HG03575 (cell line): ENCODE data around the gene NDUFC1.

Experiments
- ATAC-seq: cut with Tn5 transposase; IDR thresholded peaks from one replicate; pipeline ENCODE4 v1.9.1; 2021; ENCODE audit not compliant: unreplicated experiment, insufficient number of reproducible peaks, low FRiP score; ENCODE audit errors: extremely low read depth

NDUFC1 gene

DNA sequence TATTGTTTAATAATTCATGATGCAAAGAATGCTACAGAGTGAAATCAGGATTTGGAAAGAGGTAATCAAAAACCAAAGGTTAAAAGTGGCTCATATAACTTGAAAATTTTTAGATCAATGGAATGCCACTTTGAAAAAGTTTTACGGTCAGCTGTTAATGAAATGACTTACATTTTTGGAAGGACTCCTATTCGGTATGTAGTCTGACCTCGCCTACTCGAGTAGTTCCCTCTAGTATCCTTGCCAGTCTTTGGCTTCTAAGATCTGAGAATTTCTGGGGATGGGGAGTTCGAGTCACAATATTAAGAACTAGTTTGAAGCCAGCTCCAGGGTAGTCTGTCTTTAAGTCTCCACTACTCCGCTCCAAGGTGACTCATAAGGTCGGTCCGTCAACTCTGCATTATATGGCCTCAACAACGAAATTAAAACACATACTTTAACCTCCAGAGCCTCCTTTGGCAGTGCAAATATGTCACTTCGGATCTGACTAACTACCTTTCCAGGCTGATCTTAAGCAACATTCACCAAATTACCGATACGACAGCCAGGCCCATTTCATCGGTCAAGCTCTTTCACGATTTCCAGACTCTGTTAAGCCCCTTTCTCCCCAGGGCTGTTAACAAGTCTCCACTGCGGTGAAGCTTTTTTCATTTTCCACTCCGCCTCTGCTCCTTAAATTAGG lies 1.7 kb downstream of the NDUFC1 start:
- no peak for ATAC-seq

DNA sequence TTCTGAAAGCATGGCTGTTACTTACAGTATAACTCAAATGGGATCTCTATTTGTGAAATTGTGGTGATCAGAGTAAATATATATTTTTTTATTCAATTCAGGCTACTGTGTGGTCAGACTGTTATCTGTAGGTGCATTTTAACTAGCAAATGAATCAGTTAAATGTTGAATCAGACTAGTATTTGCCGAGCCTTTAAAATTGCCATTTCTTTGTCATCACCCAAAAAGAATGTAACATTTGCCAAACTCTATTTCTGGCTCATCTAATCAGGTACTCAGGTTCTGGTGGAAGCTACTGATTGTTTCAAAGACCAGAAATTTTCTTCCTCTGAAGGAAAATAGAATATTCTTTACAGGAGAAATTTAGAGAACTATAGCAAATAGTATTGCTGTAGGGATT lies 2.7 kb downstream of the NDUFC1 start:
- no peak for ATAC-seq

DNA sequence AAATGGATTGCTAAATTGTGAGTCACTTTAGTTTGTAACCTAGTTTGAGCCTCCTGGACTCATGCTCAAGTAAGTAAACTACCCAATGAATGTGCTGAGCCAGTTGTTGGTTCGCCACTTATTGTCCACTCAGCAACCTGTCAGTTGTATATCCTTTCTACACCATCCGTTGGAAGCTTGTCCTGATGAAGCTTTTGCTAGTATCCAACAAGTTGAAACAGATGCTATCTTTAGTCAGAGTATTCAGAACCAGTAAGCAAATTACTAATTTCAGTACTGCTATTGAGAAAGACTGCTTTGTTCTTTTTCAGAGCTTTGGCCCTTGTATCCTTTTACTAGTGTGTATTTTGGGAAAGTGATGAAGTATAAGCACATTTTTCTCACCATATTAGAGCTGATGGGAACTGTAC lies 5.3 kb downstream of the NDUFC1 start:
- no peak for ATAC-seq

DNA sequence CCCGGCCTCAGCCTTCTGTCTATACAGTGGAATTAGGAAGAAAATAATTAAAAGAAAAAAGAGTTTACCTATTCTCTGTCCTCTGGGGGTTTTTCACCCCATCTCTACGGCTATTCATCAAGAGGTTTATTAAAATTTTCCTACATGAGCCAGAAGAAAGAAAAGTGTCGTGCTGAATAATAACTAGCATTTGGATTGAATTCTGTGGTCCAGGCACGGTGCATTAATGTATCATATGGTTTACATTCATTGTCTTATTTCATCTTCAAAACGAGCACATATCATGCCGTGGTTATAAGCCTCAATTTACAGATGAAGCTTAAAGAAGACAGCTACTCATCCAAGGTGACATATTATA lies 6.4 kb downstream of the NDUFC1 start:
- no peak for ATAC-seq

DNA sequence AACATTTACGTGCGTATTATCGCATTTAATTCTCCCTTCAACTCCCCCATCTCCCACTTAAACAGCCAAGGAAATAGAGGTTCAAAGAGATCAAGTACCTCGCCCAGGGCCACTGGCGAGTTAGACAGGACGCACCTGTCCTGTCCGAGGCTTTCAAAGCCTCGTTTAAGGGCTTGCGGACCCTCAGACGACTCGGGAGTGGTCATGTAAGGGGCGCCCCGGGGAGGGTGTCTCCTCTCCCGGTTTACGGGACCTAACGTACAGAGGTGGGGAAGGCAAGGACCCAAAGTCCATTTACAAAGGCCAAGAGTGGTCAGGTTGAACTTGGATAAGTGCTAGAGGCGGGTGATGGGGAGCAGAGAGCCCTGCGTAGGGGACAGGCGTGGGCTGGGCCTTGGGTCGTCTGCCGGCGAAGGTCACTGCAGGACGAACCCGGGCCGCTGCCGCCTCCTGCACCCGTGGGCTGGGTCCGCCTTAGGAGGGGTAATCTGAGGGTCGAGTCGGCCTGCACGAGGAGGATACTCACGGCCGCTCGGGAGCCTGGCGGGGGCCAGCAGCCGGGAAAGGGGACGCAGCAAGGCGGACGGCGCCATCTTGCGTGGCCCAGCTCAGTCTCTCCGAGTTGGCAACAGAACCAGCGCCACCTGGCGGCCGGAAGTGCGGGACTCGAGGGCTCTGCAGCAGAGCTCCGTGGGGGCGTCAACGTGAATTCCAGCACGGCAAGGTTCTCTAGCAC lies 6.9 kb downstream of the NDUFC1 start:
- peak; percentile 62 for ATAC-seq

DNA sequence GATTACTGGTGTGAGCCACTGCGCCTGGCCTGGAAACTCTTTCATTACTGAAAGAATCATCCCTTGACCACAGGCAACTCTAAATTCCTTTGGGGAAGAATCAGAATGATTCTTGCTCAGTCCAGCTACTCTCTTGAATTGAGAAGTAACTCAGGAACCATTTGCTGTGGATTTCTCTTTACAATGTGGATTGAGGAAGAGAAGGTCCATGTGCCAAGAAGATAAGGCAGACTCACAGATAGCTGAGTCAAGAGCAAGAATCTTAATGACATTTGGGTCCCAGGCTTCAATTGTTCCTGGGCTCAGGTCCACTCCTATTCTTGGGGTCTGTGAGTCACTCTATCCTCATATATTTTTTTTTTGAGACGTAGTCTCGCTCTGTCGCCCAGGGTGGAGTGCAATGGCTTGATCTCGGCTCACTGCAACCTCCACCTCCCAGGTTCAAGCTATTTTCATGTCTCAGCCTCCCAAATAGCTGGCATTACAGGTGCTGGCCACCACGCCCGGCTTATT lies 16.0 kb downstream of the NDUFC1 start:
- ATAC-seq = no peak

DNA sequence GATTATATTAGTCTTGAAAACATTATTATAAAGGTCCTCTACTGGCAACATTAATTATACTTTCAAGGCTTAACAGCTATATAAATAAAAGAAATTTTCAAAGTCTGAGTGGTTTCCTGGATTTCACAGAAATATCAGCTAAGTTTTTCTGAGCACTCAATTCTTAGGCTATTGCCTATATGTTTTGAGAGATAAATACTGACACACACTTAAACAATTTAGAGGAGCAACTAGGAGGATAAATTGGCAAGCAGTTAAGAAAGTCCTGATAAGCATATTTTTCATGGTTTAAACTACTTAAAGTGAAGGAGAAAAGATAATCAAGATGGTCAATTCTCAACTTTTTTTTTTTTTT lies 19.6 kb downstream of the NDUFC1 start:
- no peak for ATAC-seq

DNA sequence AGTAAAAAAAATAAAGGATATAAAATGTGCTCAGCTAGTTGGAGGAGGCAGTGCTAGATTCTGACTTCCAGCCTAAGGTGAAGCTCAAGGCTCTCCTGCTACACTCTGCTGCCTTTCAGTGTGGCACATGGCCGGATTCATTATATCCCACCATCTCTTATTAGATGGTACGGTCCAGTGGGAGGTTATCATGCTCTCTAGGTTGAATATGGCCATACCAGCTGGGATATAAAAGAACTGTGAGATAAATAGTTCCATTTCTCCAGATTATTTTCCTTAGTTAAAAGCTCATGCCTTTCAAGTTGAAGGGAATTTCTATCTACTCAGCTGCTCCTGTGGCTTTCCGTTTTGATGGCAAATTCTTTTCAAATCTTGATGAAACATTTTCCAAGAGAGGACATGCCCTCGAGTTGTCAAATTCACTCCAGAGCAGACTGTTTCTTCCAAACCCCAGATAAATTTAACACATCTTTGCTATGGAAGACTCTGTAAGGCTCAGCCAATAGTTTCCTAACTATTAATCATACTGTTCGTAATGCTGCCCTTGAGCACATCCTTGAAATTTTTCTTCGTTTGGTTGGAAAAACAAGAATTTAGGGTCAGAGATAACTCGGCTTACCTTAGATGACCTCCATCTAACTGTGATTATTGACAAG lies 20.1 kb downstream of the NDUFC1 start:
- ATAC-seq = no peak

DNA sequence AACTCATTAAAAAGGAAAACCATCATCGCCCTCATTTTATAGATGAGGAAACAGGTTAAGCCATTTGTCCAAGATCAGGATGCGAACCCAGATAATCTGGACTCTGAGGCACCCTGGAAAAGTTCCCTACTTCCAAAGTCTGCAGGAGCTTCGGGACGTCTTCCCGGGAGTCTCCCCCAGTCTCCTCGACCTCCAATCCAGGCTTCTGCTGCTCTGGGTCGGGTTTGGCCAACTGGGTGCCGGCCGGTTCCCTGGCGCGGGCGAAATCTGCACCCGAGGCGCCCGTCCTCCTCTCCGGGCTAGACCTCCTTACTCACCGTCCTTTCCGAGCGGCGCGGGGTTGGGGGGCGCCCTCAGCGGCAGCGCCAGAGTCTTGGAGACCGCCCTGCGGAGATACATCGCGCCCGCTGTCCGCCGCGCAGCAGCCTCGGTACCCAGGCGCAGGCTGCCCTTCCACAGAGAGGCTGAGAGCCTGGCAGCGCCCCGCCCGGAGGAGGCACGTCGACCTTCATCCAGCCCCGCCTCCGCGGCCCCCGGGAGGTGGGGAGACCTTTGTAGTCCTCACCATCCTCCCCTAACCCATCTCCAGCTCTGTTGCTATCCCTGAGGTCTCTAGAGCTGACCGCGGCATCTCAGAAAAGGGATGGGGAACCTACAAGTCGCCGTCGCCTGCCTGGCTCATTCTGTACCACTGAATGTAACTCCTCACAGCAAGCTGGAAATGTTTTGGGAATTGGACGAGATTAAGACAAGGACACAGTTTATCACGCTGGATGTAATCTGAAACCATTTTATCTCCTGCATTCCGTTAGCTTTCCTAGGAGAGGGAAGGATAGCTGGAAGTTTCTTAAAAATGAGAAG lies 22.3 kb downstream of the NDUFC1 start, which contains the start of gene MGARP:
TSS of gene MGARP (minus strand) at position 466 of the 861 bp plus-strand sequence. CDS start at position 399, 67 bp downstream.
- ATAC-seq = no peak

DNA sequence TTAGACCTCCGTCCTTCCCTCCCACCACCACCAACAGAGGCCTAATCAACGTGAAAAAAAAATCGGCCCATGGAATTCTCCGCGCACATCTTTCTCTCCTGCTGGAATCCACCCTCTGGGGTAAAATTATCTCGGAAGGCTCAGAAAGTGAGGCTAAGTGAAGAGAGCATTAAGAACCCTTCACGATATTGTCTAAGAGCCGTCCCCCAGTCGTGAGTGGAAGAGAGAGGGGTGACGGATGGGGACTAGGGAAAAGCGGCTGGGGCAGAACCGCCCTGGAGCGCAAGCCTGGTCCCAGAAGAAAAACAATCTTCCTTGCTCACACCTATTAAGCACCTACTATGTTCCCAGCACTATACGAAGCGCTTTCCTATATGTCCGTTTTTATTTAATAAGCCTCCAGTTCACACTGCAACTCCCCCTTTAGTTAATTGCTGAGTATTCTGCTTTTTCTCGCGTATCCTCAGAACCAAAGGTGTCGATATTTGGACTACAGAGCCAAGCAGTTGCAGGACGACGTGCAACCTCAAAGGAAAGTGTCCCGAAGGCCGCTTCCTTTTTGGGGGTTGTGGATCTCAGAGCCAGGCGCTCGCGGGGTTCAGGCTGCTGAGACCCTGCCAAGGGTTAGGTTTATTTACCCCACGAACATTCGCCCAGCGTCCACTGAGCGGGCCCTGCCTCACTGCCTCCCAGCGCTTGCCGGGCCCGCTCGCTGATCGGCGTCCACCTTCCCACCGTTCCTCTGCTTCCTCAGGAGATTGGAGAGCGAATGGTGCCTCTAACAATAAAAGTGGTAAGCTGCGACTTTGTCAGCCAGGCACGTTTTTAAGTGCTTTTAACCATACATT lies 23.1 kb downstream of the NDUFC1 start:
- ATAC-seq = no peak

DNA sequence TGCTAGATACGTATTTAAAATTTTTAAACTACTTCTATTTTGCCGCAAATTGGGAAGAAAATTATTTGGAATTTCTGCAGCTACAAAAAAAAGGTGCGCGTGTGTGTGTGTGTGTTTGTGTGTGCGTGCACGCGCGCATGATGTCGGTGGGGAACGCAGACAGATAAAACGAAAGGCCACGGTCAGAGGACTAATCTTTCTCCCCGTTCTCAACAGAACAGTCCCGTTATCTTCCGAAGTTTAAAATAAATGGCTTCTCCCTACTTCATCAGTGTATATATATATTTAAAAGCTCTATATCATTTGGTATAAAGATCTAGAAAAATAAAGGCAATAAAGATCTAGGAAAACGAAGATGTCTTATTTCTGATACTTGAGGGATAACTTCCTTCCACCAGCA lies 23.8 kb downstream of the NDUFC1 start:
- ATAC-seq = no peak

DNA sequence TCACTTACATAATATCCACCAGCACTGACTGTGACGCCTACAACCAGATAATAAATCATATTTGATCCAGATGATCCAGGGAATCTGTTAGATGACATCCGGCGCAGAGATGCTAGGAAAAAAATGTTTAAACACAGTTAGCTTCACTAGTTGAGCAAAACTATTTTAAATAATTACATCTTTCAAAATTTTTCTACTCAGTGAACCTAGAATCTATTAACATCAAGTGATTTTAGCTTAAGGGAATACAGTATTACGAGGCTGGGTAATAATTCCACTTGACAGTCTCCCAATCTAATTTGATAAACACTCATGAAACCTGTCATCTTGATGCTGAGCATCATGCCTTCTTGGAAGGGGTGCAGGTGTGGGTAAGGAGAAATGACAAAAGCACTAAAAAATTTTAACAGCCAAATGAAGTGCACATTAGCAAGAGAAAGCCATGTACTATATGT lies 27.0 kb downstream of the NDUFC1 start:
- ATAC-seq = no peak

DNA sequence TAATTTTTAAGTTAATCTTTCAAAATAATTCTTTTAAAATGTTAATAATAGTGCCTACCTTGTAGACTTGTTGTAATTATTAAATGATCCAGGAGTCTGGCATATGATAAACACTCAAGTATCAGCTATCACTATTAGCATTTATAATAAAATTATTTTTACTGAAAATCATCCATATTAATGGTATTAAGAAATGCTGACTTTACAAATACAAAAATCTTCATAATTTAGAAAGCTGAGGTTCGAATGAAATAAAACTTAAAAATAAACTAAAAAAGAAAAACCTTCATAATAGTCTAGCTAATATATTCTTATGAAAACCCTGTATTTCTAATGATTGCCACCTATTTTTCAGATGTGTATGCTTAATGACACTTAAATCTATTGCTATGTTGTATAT lies 27.5 kb downstream of the NDUFC1 start:
- no peak for ATAC-seq

DNA sequence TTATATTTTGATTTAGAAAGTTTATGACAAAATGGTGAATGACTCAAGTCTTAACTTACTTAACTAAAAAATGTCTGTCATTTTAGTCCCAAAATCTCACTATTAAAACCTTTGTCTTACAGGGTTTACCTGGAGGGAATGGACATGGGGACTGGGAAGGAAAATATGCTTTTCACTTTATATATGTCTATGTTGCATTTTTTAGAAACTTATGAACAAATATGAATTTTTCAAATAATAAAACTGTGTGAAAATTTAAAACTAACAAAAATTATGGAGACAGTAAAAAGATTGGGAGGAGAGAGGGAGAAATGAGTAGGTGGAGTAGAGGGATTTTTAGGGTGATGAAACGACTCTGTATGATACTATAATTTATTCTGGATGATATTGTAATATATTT lies 28.4 kb downstream of the NDUFC1 start:
- no peak for ATAC-seq

DNA sequence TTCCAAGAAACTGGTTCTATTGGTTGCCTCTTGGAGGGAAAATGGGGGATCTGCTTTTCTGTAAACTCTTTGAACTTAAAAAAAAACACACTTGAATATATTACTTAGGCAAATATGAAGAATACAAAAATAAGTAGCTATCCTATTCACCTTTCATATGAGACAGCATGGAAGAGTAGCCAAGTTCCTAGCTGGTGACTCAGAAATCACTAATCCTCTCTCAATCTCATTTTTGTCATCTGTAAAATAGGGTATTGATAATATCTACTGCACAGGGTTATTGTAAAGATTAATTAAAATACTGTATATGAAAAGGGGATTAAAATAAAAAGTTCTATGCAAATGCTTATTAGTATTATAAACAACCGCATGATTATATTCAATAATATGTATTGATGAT lies 35.0 kb downstream of the NDUFC1 start:
- ATAC-seq = no peak

DNA sequence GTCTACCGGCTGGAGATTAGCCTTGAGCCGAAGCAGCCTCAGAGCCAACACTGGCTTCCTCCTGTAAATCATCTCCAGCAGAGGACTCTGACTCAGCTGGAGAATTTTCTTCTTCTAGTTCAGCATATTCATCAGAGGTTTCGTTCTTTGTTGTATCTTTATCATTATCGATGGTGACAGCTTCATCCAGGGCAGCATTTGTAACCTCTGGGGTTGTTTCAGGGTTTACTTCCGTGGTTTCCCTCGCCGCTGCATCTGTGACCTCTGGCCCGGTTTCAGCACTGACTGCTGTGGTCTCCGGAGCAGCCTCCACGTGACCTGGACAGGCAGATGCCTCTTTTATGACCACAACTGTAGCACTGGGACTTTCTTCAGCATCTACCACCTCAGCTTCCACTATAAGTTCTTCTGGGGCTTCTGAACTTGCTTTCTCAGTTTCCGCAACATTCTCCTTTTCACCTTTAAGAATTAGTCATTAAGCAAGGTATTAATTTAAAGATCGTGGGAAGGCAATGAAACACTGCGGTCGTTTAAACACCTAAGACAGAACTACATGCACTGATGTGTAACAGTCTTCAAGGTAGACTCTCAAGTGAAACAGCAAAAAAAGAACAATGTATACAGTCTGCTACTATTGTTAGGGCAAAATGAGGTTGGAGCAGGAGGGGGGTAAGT lies 35.6 kb downstream of the NDUFC1 start:
- ATAC-seq = peak; percentile 94

DNA sequence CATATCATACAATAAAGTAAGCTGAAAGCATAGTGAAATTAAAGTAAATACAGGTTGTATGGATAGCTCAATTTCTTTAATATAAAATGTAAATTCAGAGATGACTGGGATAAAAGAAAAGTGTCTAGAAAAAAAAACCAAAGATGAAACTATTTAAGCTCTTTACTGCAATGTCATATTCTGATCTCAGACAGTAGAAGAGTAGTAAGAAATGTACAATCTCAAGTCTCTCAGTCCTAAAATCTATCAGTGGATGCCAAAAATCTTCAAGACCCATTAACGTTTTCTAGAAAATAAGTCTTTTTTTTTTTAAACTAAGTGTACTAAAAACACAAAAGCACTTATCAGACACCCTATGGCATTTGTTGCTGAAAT lies 36.1 kb downstream of the NDUFC1 start:
- no peak for ATAC-seq

DNA sequence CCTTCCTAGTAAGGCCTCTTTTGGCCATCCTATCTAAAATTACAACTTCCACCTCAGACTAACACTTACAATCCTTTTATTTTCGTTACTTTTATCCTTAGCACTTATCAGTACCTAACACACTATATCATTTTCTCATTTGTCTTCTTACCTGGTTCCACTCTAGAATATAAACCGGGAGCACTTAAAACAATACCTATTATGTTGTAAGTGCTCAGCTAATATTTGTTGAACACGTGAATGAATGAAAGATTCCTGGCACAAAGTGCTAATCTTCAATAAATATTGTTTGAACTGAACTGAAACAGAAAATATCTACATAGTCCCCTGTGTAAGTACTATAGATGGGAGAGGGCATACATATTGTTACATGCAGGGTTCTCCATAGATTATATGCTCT lies 36.6 kb downstream of the NDUFC1 start:
- no peak for ATAC-seq
